Left forelimb (tissue), 1 donor: ENCODE results near the gene EML4.

Experiments
- DNase-seq: peaks from one replicate; pipeline ENCODE4 v3.0.0-alpha.2; 2018; ENCODE audit warnings: low spot score

The EML4 gene

GRCh38 chr2:42223855-42224268 lies 54.7 kb downstream of the EML4 start:
- DNase-seq = no peak

DNA sequence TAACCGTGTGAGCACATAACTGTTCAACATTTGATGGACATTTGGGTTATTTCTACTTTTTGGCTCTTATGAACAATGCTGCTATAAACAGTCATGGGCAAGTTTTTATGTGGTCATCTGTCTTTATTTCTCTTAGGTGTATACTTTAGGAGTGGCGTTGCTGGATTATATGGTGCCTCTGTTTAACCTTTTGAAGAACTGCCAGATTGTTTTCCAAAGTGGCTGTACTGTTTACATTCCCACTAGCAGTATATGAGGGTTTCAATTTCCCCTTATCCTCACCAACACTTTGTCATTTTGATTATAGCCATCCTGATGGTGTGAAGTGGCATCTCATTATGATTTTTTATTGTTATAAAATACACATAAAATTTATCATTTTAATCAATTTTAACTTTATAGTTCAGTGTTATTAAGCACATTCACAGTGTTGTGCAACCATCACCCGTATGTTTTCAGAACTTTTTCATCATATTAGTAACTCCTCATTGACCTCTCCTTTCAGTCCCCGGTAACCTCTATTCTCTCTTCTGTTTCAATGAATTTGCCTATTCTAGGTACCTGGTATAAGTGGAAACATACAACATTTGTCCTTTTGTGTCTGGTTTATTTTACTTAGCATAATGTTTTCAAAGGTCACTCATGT lies 55.4 kb downstream of the EML4 start:
- DNase-seq = no peak

DNA sequence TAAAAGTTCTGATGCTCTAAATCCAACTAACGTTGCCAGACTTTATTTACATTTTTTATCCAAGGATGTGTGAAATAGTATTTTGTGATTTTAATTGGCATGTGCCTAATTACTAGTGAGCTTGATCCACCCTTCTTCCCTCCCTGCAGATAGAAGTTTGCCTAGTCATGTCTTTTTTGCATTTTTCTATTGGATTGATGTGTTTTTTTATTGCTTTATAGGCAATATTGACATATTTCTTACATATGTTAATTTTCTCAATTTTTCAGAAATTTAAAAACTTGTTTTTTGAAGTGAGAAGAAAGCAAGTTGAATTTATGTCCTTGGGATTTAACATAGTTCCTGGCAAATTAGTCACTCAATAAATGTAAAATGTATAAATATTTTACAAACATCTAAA lies 56.4 kb downstream of the EML4 start:
- no peak for DNase-seq

GRCh38 chr2:42227491-42227890 lies 58.3 kb downstream of the EML4 start:
- DNase-seq = no peak

DNA sequence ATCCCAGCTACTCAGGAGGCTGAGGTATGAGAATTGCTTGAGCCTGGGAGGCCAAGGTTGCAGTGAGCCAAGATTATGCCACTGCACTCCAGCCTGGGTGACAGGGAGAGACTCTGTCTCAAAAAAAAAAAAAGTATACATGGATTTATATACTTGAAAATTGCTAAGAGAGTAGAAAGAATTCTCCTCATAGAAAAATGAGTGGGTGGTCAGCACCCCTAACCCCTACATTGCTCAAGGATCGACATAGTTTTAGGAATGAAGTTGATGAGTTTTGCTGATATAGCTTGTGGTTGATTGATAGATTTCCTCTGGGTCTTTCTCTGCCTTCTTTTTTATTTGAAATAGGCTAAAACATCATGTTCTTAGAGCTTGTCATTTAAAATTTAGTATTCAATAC lies 58.9 kb downstream of the EML4 start:
- DNase-seq = no peak

DNA sequence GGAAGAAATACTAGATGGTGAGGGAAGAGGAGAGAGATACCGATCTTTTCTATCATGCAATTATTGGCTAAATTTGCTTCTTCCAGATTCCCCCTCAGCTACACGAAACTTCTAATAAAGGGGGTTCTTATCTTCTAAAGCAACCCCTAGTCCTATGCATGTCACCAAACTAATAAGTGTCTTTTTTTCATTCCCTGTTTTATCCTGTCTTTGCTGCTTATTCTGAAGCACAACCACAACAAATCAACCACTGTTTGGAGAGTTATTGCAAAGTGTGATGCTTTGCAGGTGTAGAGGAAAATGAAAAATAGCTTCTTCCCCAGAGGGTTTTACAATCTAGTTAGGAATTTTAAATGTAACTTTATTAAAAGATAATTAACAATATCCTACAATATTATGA lies 60.8 kb downstream of the EML4 start:
- no peak for DNase-seq

DNA sequence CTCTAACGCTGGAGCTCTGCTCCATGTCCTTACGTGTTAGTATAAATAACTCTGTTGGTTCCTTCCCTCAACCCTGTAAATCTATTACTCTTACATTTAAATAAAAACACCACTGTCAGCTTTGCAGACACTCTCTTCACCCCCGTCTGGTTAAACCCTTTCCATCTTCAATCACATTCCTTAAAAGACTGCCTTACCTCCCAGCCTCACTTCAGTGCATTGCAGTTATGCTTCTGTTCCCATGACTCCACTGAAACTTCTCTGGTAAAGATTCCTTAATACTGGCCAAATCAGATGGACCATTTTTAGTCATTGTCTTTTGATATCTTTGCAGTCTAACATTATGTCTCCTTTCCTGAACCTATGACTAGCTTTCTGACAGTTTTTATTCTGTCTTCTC lies 61.7 kb downstream of the EML4 start:
- DNase-seq = no peak

- DNase-seq = no peak
These were observed 62.9 kb downstream of the EML4 start for GRCh38 chr2:42232024-42232423.

DNA sequence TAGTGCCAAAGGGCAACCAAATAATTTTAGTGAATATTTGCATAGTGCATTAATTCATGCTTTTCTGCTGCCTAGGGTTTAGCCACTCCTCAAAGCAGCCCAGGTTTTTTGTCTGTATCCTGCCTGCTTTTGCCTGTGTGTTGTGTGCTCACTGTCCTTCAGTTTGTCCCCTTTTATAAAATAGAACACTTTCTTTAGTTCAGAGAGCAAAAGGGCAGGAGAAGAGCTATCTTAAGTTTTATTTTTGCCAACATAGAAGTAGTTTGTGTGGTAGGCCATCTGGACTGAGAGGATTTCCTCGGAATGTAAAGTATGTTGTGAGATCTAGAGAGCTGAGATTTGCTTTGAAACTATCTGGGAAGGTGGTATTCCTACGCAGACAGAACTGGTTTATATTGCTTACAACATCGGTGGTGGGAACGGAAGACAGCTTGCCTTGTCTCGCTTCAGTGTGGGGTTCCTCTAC lies 64.9 kb downstream of the EML4 start:
- no peak for DNase-seq

DNA sequence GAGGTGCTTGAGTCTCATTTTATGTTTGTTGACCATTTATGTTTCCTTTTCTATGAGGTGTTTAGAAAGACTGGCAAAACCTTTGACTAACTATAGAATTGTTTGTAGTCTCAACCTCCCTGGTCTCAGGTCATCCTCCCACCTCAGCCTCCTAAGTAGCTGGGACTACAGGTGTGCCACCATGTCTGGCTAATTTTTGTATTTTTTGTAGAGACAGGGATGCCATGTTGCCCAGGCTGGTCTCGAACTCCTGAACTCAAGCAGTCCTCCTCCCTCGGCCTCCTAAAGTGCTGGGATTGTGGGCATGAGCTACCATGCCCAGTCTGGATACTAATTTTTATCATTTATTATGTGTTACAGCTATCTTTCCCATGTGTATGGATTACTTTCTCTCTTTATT lies 67.8 kb downstream of the EML4 start:
- no peak for DNase-seq

DNA sequence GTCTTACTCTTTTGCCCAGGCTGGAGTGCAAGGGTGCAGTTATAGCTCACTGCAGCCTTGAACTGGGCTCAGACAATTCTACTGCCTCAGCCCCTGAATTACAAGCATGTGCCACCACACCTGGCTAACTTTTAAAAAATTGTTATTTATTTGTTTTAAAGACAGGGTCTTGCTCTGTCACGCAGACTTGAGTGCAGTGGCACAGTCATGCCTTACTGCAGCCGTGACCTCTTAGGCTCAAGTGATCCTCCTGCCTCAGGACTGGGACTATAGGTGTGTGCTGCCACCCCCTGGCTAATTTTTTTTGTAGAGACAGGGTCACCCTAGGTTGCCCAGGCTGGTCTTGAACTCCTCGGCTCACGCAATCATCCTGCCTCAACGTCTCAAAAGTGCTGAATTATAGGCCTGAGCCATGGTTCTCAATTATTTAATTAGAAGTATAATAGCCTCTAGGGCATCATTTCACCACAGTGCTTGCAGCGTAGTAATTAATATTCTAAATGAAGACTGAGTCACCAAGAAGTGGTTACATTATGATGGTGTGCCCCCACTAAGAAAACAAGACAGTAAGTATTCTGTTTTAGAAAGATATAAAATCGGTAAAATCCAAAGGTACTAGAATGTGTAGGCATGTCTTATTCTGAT lies 69.6 kb downstream of the EML4 start:
- no peak for DNase-seq

DNA sequence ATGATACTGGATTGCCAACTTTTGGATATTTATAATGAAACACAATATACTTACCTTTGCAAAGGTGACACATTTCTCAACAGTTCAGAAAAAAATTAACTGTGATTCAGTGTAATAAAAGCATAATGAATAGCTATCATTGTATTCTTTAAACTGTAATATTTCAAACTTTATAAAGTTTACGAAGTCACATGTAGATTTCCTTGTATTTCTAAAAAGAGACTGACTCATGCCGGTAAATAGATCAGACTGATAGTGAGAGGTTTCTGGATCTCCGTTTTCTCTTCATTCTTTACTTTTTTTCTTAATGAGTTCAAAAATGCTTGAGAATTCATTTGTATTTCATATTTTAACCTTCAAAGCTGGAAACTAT lies 70.1 kb downstream of the EML4 start:
- no peak for DNase-seq

DNA sequence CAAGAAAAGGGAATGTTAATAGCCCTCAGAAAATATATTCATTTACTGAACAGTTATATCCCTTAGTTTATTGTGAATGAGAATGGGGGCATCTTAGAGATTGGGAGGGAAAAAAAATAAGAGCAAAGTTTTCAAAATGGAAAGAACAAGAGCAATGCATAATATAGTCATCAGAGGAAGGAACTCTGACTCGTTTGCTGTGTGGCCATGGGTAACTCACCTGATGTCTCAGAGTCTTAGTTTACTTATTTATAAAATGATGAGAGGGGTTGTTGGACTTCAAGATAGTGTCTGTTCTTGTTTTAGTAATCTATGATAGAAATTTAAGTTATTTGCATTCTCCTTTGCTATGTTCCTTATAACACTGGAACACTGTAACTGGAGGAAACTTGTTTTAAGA lies 70.7 kb downstream of the EML4 start:
- DNase-seq = no peak

- no peak for DNase-seq
These were observed 72.4 kb downstream of the EML4 start for GRCh38 chr2:42241517-42241916.

- DNase-seq = no peak
These were observed 74.1 kb downstream of the EML4 start for GRCh38 chr2:42243297-42243696.

- DNase-seq = no peak
These were observed 75.4 kb downstream of the EML4 start for GRCh38 chr2:42244520-42244919.

DNA sequence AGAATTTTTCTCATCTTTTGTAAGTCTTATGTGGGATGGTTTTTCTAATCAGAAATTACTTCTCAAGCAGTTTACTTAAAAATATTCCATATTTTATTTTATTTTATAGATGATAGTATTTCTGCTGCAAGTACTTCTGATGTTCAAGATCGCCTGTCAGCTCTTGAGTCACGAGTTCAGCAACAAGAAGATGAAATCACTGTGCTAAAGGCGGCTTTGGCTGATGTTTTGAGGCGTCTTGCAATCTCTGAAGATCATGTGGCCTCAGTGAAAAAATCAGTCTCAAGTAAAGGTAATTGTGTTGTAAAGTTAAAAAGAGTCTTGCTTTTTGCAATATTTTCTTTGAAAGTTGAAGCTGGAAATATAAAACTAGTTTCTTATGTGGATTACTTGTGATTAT lies 76.2 kb downstream of the EML4 start:
- DNase-seq = no peak

GRCh38 chr2:42246562-42246961 lies 77.4 kb downstream of the EML4 start:
- DNase-seq = no peak

DNA sequence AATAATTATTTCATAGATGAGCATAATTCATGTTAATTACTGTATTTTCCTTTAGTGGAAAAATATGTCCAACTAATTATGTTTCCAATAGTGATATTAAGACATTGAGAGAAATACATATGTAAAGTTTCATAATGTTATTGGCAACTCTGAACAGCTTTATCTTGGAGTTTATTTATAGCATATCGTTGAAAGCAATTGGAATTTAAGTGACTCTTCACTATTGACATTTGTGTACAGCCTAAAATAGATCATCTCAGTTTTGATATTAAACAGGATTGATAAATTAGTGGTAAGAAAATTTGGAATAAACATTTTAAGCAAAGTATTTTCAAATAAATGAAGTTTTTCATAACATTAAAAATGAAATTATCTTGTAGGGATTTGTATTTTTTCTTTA lies 79.7 kb downstream of the EML4 start:
- DNase-seq = no peak

GRCh38 chr2:42249284-42249683 lies 80.1 kb downstream of the EML4 start:
- no peak for DNase-seq

GRCh38 chr2:42249887-42250286 lies 80.7 kb downstream of the EML4 start:
- no peak for DNase-seq

DNA sequence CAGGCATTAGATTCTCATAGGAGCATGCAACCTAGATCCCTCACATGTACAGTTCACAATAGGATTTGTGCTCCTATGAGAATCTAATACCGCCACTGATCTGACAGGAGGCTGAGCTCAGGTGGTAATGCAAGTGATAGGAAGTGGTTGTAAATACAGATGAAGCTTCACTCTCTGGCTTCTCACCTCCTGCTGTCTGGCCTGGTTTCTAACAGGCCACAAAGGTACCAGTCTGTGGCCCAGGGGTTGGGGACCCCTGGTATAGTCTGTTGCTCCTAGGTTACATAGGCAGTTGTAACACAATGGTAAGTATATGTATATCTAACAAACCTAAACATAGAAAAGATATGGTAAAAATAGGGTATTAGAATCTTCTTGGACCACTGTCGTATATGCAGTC lies 81.8 kb downstream of the EML4 start:
- DNase-seq = no peak

DNA sequence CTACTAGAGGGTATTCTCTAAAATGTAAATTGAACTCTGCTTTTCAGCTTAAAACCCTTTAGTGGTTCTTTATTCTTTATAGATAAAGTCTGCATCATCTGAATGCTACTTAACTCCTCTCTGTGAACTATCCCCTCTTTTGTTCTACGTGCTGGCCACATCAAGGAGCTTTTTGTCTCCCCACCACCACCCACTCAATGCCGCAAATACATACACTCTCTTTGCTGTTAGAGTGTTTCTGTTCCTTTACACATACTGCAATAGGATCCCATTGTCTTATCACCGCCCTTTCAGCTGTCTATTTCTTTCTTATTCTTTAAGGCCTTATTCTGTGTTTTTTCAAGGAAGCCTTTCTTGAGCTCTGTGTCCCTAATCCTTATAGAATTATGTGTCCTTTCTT lies 83.3 kb downstream of the EML4 start:
- DNase-seq = no peak

- DNase-seq = no peak
These were observed 85.2 kb downstream of the EML4 start for GRCh38 chr2:42254186-42254895.
